K562 (cell line): ENCODE data around the gene OR2AJ1. TPM values are rescaled to one million over a fixed set of nuclear protein-coding genes. Genes with fewer than 3 reads are reported as not detected.

ENCODE experiments used
- ARID2 ChIP-seq: fragments of 450-650 bp; IDR thresholded peaks from 2 replicates; pipeline ENCODE4 v1.6.1; 2017; ENCODE audit warnings: antibody characterized with exemption, mild to moderate bottlenecking
- CBX1 ChIP-seq: sonication (generic); IDR thresholded peaks from 2 replicates; pipeline ENCODE4 v1.6.1; 2016; ENCODE audit warnings: antibody characterized with exemption, low read depth, mild to moderate bottlenecking
- CC2D1A ChIP-seq: fragments of 450-650 bp; IDR thresholded peaks from 2 replicates; pipeline ENCODE4 v1.6.1; 2017; ENCODE audit warnings: mild to moderate bottlenecking
- CHAMP1 ChIP-seq: fragments of 450-650 bp; IDR thresholded peaks from 2 replicates; pipeline ENCODE4 v1.6.1; 2016; ENCODE audit warnings: mild to moderate bottlenecking
- ESRRA ChIP-seq: fragments of 450-650 bp; IDR thresholded peaks from 2 replicates; pipeline ENCODE4 v1.6.1; 2014; ENCODE audit warnings: low read depth, mild to moderate bottlenecking, moderate library complexity, borderline replicate concordance
- FOXK2 ChIP-seq, 2 experiments: fragments of 450-650 bp; IDR thresholded peaks in 1 of 2; conservative IDR thresholded peaks in 1 of 2; 2 replicates each; pipeline ENCODE4 v1.6.1; 2016; ENCODE audit warnings: low read depth in 2 of 2, mild to moderate bottlenecking in 1 of 2
- HCFC1 ChIP-seq: IDR thresholded peaks from 2 replicates; pipeline ENCODE4 v1.6.1; 2012; ENCODE audit warnings: low read depth, low read length, improper control_type of control experiment
- KLF16 ChIP-seq: IDR thresholded peaks from 2 replicates; pipeline ENCODE4 v1.6.1; 2016; ENCODE audit warnings: antibody characterized with exemption
- NRF1 ChIP-seq, 2 experiments: fragments of 450-650 bp; IDR thresholded peaks in 1 of 2; conservative IDR thresholded peaks in 1 of 2; 2 replicates each; pipeline ENCODE4 v1.6.1; 2014; ENCODE audit warnings: mild to moderate bottlenecking in 2 of 2
- OTX1 ChIP-seq: fragments of 450-650 bp; formaldehyde crosslinking; IDR thresholded peaks from 2 replicates; pipeline ENCODE4 v1.4.0; 2022; ENCODE audit warnings: mild to moderate bottlenecking
- PREB ChIP-seq: sonication (generic); formaldehyde crosslinking; IDR thresholded peaks from 2 replicates; pipeline ENCODE4 v1.8.1; 2023; ENCODE audit warnings: mild to moderate bottlenecking, missing genetic modification reagents
- RBFOX2 ChIP-seq: fragments of 200-400 bp; formaldehyde crosslinking; IDR thresholded peaks from 2 replicates; pipeline ENCODE4 v1.6.1; 2017; ENCODE audit warnings: low read depth, mild to moderate bottlenecking, low read length, moderate library complexity
- RCOR1 ChIP-seq, 2 experiments: IDR thresholded peaks; 2 replicates each; pipeline ENCODE4 v1.6.1; 2012; ENCODE audit warnings: low read depth in 2 of 2, low read length in 2 of 2, borderline replicate concordance in 1 of 2, improper control_type of control experiment in 1 of 2
- SMAD3 ChIP-seq: fragments of 450-650 bp; formaldehyde crosslinking; conservative IDR thresholded peaks from 2 replicates; pipeline ENCODE4 v1.4.0; 2020; ENCODE audit warnings: mild to moderate bottlenecking
- SMC3 ChIP-seq: conservative IDR thresholded peaks from 2 replicates; pipeline ENCODE4 v1.6.1; 2011; ENCODE audit warnings: low read depth, low read length, improper control_type of control experiment; ENCODE audit not compliant: insufficient read depth
- TBP ChIP-seq: optimal IDR thresholded peaks from 2 replicates; pipeline ENCODE3; 2011; ENCODE audit warnings: low read depth, low read length, improper control_type of control experiment
- UBTF ChIP-seq, 2 experiments: IDR thresholded peaks; 2 replicates each; pipeline ENCODE4 v1.6.1; 2012; ENCODE audit warnings: improper control_type of control experiment in 2 of 2, low read depth in 2 of 2, low read length in 2 of 2, borderline replicate concordance in 1 of 2
- VEZF1 ChIP-seq: fragments of 200-800 bp; sonication (Bioruptor generic); IDR thresholded peaks from 2 replicates; pipeline ENCODE4 v1.6.1; 2017; ENCODE audit warnings: missing genetic modification characterization, missing compliant biosample characterization
- ZEB2 ChIP-seq: fragments of 450-650 bp; IDR thresholded peaks from 2 replicates; pipeline ENCODE4 v1.6.1; 2016
- ZNF212 ChIP-seq: fragments of 450-650 bp; formaldehyde crosslinking; IDR thresholded peaks from 2 replicates; pipeline ENCODE4 v1.4.0; 2020; ENCODE audit warnings: mild to moderate bottlenecking
- polyA plus RNA-seq, 8 experiments: library from polyadenylated mRNA; depleted of rRNA in 4 of 8; stranded (reverse) in 5 of 8; unstranded in 3 of 8; fragments of >200 nt; fragmentation: Nextera tagmentation in 2 of 8; fragmentation: Illumina TruSeq in 1 of 8; extraction: Ambion mirVana in 2 of 8; extraction: Trizol in 1 of 8; gene quantifications; 2 replicates each; pipeline versions ENCODE4 v1.2.1 to v1.2.3, GENCODE V29; 2011 to 2014; ENCODE audit warnings: inconsistent platforms in 1 of 8, missing spikeins in 1 of 8
- total RNA-seq, 7 experiments: library from RNA; depleted of rRNA in 6 of 7; stranded (reverse); fragments of >200 nt in 6 of 7; fragmentation: Illumina TruSeq in 2 of 7; extraction: Trizol in 2 of 7; gene quantifications; 2 replicates each; pipeline versions ENCODE4 v1.2.1 to v1.2.3, GENCODE V29; 2011 to 2021; ENCODE audit warnings: low replicate concordance in 1 of 7

OR2AJ1 gene
- total and polyA plus RNA-seq, 9 of the 15 experiments (the other 6 are each of a cell fraction or from before 2014, with no cell fraction given): not detected

- TF ChIP-seq VEZF1 (CRISPR knock-in tag): peak; percentile 15; the same call in 1 of the 2 replicates
- TF ChIP-seq CBX1: peak; percentile 95
- TF ChIP-seq ARID2: 0 out of 2 replicates have a peak, but pooled peaks have one; percentile 48
- peak; percentile 69 for TF ChIP-seq TBP
- peak; percentile 80 to 89 for TF ChIP-seq UBTF (IDR thresholded peaks at IDR 0.05; ENCODE audit: borderline replicate concordance in 1 of 2, low read depth in 2 of 2, low read length in 2 of 2)
- TF ChIP-seq ZNF212: 0 out of 2 replicates have a peak, but pooled peaks have one; percentile 15
- TF ChIP-seq PREB (CRISPR knock-in tag): 0 out of 2 replicates have a peak, but pooled peaks have one; percentile 75
- TF ChIP-seq FOXK2 (conservative IDR thresholded peaks at IDR 0.05 in 1 of 2, IDR thresholded peaks at IDR 0.05 in 1 of 2; ENCODE audit: low read depth in 2 of 2): peak; percentile 67 to 70; a peak in 3 of 4 replicates
- peak; percentile 5; the same call in 1 of the 2 replicates for TF ChIP-seq OTX1 (CRISPR knock-in tag)
- TF ChIP-seq RBFOX2: peak; percentile 83
- 0 out of 2 replicates have a peak, but pooled peaks have one; percentile 37 for TF ChIP-seq ZEB2
- peak; percentile 72; the same call in 1 of the 2 replicates for TF ChIP-seq CC2D1A
- 0 out of 2 replicates have a peak, but pooled peaks have one; percentile 46 for TF ChIP-seq ESRRA
- TF ChIP-seq NRF1 (conservative IDR thresholded peaks at IDR 0.05 in 1 of 2, IDR thresholded peaks at IDR 0.05 in 1 of 2): peak; percentile 79 to 84
- peak; percentile 88 for TF ChIP-seq SMC3
- TF ChIP-seq CHAMP1: peak; percentile 65
- peak in 1 of 2 experiments; percentile 57; a peak in 1 of 4 replicates for TF ChIP-seq RCOR1 (IDR thresholded peaks at IDR 0.05; ENCODE audit: borderline replicate concordance in 1 of 2, low read depth in 2 of 2, low read length in 2 of 2)
- peak; percentile 64 for TF ChIP-seq KLF16
- TF ChIP-seq HCFC1: peak; percentile 49
- 0 out of 2 replicates have a peak, but pooled peaks have one; percentile 13 for TF ChIP-seq SMAD3
Observed at GRCh38 chr1:247936965-247937734, 12.5 kb downstream of the OR2AJ1 start (continued).
